Heart left ventricle (tissue), 13 donors: ENCODE results near the gene FLNA.

Experiments used
- CTCF ChIP-seq, 12 donors: fragments of 200-600 bp; sonication (generic) in 4 of 12; IDR thresholded peaks; one replicate each; pipeline versions ENCODE4 v1.5.0 to v1.8.0; 2018 to 2022; ENCODE audit warnings: antibody characterized with exemption in 12 of 12, mild to moderate bottlenecking in 5 of 12
- POLR2A ChIP-seq, 2 donors: fragments of 450-650 bp; IDR thresholded peaks; one replicate each; pipeline ENCODE4 v1.6.1; 2017; ENCODE audit warnings: antibody characterized with exemption in 2 of 2, mild to moderate bottlenecking in 2 of 2, moderate library complexity in 2 of 2
- donor health status: ischemic (EF 13 %, LVEDD 7.1; RV severe dilation, severe dysfunction).
- donor health status: DM: no; HTN: yes; CAD: no.
- donor health status: DM: no; HTN: no; CAD: no.
- donor health status: ischemic (EF 25% LVEDD 6.9; RV normal size, moderate dysfunction).
- donor health status: ischemic (EF 25% LVEDD 5.7; RV mildly dilated, moderate dysfunction).
- donor health status: ischemic (EF 35%, LVEDD 5.7; RV mildly dilated, moderate dysfunction).
- donor health status: nonischemic (EF 11% LVEDD 7.7; RV severe dilation, severe dysfunction).
- donor health status: DM: yes; HTN: yes; CAD: no.
- donor health status: PGD.
- donor health status: ischemic (EF 29% LVEDD 5.4; RV normal size, mild dysfunction).
- donor health status: nonischemic (EF 23%, LVEDD 6.1; RV moderate dilation, normal function).

- TF ChIP-seq CTCF (IDR thresholded peaks at IDR 0.05) (no peak), POLR2A (IDR thresholded peaks at IDR 0.05) (no peak)
Measured at GRCh38 chrX:154362085-154362742, 12.2 kb downstream of the FLNA start.
